HG03159 (cell line): ENCODE results near the gene ARHGAP1.

ENCODE experiments used
- ATAC-seq: cut with Tn5 transposase; IDR thresholded peaks from one replicate; pipeline ENCODE4 v1.9.1; 2021; ENCODE audit warnings: mild to moderate bottlenecking, moderate library complexity; ENCODE audit not compliant: unreplicated experiment

ARHGAP1 gene

DNA sequence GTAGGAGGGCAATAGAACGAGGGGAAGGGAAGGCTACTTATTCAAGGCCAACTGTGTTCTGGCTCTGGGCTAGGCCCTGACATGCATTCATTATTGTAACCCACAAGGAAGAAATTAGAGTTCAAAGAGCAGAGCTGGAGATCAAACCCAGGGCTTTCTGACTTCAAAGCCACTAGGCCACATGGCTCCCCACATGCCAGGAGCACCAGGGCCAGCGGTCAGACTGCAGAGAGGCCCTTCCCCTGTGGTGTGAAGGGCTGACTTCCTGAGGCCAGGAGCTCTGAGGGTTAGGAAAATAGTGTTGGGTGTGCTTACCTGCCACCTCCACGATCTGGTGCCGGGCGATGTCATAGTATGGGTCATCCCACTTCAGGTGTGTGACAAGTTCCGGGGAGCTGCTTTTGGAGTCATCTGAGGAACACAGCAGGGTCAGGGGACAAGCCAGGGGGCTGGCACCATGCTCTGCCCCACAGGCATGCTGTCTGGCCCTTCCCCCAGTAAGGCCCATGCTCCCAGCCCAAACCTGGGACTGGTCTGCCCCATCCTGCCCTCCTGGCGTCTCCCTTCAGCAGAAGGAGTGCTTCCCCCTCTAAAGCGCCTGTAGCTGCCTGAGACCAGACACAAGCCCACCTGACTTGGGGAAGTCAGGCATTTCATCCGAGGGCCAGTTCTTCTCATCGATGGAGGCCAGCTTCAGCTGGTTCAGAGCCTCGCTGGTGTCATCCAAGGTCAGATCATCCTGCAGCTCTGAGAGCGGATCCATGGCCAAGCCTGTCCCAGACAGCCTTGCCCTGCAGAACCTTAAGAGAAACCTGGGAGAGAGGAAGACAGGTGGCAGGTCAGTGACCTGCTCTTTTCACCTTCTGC is 4.8 kb downstream of the ARHGAP1 start:
- ATAC-seq = no peak

DNA sequence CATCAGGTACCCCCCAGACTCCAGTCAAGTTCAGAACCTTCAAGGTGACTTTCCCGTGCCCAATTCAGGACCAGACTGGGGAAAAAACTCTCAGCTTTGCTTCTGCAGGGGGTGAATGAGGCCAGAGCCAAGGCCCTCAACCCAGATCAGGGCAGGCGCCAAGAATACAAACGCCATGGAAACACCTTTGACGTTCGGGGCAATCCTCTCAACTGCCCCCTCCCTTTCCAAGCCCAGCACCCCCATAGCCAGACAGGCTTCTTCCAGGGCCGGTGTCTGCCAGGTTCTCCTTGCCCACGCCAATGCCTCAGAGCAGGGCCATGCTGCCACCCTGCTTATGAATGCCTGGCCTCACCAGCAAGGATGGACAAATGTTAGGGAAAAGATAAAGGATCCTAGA is 5.8 kb downstream of the ARHGAP1 start:
- ATAC-seq = no peak

DNA sequence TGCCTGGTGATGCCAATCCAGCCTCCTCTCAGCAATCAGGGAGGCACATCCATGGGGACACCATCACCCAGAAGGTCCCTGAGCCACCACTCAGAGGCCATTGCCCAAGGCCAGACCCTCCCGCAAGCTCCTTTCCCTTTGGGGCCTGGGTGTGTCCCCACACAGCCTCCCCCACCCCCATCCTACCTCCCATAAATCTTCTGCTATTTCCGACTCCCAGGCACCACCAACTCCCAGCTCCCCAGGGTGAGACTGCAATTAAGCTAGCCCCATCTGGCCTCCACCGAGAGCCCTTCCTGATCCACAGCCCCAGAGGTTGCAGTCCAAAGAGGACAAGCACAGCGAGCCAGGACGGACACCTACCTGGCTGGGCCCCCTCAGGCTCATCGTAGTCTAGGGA is 6.3 kb downstream of the ARHGAP1 start:
- no peak for ATAC-seq

DNA sequence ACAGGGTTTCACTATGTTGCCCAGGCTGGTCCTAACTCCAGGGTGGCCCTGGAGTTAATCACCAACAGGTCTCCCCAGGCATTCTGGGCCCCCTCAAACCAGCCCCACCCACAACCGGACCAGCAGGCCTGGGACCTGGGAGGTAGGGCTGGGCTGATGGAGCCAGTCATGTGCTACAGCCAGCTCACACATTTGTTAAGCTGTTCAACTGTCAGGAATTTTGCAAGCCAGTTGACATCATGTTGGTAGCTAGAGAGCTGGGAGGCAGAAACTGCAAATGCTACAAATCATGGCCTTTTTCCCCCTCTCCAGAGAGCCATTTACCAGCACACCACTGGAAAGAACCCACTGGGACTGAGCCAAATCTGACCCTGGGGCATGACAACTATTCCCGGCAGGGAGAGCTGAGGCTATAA is 6.8 kb downstream of the ARHGAP1 start:
- no peak for ATAC-seq

DNA sequence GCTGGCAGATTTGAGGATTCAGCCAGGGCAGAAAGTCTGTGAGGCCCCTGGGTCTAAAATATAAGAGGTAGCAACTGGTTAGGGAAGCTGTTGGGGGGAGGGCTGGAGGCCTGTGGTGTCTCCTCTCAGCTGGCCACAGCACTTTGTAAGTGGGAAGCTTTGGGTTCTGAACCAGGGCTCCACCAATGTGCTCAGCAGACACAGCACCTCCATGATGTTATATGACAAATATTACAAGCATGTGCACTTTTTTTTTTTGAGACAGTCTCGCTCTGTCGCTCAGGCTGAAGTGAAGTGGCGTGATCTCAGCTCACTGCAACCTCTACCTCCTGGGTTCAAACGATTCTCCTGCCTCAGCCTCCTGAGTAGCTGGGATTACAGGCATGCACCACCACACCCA is 8.0 kb downstream of the ARHGAP1 start:
- no peak for ATAC-seq

DNA sequence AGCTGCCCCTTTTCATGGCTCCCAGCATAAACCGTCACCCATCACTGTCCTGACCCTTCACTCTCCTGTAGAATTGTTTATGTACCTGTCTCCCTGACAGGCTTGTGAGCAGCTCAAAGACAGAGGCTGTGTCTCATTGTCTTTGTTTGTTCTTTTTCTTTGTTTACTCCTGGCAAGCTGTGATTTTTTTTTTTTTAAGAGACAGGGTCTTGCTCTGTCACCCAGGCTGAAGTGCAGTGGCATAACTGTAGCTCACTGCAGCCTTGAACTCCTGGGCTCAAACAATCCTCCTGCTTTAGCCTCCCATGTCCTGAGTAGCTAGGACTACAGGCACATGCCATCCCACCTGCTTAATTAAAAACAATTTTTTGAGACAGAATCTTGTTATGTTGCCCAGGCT is 9.7 kb downstream of the ARHGAP1 start:
- no peak for ATAC-seq

DNA sequence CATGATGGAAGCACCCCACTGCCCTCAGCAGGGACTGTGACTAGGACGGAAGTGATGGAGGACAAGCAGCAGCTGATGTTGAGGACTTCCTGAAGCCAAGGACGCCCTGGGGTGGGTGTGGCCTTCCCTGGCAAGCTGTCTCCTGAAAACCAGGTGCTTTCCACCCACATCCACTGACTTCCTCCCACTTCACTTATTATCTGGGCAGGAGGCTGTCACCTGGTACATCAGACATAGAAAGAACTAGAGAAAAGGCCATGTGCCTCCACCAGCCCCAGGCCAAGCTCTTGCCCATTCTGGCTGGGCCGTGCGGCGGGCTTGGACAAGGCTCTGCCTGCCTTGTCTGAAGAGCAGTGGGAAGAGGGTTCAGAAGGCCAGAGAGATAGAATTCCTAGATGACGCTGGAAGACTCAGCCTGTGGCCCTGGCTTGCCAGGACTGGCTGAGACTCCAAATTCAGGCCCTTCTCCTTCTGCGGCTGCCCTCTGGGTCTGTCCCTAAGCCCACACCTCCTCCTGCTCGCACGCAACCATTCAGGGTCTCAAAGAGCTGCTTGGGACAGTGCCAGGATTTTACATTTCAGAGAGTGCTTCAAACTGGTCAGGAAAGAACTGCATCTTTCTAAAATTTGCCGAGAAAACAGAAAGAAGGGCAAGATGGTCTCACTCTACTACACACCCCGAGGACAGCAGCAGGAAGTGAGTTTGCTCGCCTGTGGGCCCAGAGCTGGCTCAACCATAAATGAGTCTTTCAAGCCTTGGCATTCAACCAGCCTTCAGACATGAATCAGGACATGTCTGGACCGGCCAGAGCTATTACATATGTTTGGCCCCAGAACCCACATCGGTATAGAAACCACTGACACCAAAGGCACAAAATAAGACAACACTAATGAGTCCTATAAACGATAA is 13.3 kb downstream of the ARHGAP1 start:
- no peak for ATAC-seq

DNA sequence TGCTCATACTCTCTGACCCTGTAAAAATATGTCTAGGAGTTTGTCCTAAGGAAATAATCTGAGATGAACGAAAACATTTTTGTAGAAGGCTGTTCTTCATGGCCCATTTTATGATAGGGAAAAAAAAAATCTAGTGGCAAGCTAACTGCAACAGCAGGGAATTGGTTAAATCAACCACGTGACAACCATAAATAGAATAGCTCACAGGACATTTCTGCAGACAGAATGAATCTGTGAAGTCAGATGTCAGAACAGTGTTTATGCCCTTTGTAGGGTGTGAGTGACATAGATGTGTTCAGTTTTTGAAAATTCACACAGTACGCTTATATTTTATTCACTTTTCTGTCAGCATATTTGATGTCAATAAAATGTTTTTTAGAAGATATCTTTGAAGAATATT is 16.1 kb downstream of the ARHGAP1 start:
- no peak for ATAC-seq

DNA sequence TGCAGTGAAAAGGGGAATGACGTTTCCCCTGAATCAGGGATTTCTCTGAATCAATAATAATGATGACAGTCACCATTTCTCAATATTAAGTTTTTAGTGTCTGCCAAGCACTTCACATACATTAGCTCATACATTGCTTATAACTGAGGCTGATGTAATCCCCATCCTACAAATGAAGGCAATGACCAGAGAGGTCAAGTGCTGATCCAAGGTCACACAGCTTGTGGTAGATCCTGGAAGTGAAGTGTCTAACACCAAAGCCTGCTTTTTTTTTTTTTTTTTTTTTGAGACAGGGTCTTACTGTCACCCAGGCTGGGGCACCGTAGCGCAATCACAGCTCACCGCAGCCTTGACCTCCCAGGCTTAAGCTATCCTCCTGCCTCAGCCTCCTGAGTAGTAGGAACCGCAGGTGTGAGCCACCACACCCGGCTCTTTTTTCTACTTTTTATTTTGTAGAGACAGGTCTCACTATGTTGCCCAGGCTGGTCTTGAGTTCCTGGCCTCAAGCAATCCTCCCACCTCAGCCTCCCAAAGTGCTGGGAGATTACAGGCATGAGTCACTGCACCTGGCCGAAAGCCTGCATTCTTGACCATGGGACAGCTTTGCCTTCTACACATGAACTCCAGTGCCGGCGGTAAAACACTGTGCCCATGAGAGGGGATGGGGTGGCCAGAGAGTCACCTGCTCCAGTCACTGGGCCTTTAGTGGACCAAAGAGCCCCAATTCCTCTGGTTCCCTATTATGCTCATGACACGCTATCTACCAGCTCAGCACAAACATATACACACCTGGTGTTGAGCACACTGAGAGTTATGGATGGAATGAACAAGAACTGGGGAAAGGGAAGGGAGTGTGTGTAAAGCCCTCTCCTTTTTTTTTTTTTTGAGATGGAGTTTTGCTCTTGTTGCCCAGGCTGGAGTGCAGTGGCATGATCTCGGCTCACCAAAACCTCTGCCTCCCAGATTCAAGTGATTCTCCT is 17.4 kb downstream of the ARHGAP1 start:
- ATAC-seq = no peak

DNA sequence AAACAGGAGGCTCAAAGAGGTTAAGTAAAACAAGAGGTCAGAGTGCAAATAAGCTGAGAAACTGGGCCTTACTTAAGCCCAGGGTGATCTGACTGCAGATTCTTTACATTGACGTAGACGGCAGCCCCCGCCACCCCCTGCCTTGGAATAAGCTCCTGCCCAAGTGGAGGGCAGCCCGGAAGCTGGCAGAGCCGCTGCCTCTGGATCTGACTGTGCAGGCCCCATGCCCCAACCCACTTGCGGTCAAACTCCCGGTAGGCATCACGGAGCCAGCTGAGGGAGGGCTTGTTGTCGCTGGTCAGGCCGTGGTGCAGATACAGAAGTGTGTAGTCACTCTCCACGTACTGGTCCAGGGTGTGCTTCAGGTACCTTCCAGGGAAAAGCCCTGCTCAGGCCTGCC is 18.6 kb downstream of the ARHGAP1 start:
- ATAC-seq = no peak

DNA sequence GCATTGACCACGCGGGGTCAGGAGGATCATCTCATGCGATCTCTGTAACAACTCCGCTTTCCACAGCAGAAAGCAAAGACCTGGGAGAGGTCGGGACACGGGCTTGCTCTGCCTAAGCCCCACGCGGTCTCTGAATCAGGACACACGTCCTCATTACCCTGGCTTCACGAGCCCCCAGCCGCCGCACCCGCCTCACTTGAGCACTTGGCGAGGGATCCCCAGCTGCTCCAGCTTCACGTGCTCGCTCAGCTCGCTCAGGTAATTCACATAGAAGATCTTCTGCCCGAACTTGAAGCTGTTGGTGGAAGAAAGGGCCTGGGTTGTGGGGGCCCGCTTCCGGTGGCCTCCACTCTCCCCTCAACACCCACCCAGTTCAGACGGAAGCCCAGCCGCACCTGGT is 19.6 kb downstream of the ARHGAP1 start:
- ATAC-seq = no peak

DNA sequence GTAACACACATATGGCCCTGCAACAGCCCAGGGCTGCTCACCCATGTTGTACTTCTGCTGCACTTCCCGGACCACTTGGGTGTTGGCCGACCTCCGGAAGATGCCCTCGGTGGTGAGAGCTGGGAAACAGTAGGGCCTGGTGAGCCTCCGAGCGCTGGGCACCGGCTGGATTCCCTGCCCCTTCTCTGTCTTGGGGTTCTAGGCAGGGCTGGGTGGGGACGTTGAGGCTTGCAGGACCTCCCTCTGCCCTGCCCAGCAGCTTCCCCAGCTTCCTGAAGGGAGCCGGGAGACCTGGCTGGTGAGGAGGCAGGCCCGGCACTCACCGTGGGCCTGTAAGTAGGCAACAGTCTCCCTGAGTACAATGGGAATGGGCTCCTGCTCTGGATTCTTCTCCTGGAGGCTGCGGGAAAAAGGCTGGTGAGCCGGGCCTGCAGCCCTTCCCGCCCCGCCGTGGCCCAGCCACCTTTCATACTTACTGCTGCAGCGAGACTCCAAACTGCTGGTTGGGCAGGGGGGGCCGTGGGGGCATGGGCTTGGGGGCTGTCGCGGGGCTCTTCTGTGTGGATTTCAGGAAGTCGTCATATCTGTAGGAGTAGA is 20.2 kb downstream of the ARHGAP1 start:
- no peak for ATAC-seq

DNA sequence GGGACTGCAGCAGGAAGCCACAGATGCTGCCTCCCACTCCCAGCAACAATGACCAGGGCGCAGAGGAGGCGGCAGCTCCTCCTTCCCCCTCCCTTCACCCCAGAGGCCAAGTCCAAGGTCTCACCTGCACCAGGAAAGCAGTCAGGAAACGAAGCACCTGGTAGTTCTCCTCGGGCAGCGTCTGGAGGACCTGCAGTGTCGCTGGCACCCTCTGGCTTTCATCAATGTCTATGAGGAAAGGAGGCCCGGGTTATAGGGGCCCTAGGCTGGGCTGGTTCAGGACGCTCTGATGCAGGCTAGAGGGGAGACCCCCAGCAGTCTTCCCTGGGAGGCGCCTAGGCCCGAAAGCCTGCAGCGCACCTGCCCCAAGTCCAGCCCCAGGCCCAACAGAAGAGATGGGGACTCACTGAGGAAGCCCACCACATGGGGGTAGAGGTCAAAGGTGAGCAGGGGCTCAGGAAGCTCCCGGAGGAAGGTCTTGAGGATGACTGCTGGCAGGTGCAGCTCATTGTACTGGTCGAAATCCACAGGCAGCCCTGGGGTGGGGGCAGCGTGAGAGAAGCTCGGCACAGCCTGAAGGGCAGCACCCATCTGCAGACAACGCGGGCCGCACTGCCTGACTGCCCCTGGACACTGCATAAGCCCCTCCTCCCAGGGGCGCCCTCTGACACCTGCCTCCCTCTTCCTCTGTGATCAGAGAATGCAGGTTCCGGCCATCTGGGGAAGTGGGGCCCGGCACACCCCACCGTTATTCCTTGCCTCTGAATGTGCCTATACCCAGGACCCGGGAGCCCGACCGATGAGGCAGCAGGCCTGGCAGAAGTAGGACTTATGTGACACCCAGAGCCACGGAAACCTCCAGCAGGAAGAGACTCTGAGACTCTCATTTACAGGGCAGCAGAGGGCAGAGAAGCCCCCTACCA is 20.9 kb downstream of the ARHGAP1 start:
- ATAC-seq = no peak

DNA sequence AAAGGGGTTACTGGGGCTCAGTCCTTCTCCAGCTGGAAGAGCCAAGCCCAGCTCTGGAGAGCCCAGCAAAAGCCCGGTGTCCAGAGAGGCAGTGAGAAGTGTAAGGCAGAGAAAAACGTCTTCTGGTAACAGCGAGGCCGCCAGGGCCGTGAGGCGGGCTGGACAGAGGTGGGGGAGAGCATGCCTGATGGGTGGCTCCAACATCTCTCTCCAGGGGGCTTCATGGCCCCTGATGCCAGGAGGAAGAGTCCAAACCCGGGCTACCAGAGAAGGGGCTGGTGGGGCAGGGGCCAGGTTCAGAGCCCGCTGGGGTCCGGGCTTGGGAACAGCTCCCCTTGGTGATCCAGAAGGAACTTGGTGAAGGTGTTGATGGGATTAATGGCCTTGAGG is 21.7 kb downstream of the ARHGAP1 start:
- no peak for ATAC-seq

DNA sequence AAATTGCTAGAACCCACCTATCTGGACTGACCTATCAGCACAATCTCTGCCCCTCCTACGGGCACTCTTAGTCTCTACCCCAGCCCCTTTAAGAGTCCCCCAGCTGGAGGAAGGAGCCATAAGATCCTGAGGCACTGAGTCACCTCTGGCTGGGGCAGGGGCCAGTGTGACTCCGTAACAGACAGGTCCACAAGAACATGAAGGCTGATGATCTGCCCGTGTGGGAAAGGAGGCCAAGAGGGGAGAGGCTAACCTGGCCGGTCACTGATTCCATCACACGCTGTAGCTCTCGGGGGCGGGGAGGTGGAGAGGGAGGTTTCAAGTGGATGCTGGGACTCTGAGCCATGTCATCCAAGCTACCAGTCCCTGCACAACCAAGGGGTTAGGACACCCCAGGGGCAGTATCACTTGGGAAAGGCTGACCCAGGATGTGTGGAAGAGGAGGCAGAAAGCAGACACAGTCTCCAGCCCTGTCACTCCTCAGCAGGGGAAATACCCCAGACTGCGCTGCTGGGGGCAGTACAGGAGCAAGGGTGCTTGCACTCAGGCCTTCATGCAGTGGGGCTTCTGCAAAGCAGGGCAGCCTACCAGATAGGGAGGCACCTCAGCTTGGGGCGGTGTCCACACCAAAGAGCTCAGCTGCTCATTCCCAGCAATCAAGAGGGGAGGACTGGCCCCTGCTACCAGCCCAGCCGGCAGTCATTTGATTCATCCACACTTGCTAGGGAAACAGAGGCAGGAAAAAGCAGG is 22.3 kb downstream of the ARHGAP1 start:
- ATAC-seq = no peak

DNA sequence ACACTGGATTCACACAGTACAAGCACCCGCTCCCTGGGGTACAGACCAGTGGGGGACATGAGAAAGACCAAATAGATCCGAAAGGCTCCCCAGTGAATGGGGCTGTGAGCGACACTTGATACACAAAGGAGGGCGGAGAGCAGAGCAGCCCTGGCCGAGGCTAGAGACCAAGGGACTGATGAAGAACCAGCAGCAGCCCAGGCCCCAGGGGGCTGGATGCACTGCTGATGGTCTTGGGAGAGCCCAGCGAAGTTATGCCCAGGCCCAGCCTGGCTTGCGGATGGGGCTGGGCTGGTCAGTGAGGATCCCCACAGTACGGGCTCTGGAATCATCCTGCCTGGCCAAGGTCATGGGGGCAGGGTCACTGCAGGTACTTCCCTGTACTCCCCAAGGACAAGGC is 23.2 kb downstream of the ARHGAP1 start:
- ATAC-seq = no peak

DNA sequence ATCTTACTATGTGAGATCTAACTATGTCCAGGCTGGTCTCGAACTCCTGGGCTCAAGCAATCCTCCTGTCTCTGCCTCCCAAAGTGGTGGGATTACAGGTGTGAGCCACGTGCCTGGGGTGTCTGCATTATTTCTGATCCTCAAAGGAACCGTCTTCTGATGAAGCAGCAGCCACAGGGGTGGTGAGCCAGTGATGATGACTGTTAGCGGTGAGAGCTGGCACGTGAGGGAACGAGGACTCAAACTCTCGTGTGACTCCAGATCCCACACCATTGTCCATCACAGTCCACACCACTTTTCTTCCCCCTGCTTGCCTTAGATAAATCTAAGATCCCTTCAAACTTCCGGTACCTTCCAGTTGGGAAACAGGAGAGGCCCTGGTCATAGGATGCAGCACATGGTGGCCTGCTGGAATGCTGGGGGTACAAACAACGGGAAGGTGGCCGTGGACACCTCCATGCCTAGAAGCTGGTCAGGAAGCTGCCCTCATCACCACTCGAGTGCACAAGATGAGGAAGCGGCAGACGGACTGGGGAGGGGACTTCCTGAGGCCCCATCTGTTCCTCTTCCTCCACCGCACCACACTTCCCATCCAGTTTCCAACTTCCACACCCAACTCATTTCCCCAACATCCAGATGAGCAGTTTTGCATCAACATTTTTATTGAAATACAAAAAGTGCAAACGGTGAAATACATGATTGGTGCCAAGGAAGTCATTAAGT is 23.8 kb downstream of the ARHGAP1 start:
- ATAC-seq = no peak

DNA sequence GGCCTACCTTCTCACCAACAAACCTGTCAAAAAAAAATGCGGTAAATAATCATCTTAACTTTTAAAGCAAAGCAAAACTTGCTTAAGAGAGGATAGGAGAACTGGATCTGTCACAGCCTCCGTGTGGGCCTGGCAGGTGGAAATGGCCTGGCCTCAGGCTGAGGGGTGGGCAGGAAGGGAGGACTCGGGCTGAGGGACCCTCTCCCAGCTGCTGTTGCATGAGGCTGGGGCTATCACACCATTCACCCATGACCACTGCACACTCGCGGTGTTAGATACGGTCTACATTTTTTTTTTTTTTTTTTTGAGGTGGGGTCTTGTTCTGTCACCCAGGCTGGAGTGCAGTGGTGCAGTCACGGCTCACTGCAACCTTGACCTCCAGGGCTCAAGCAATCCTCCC is 24.5 kb downstream of the ARHGAP1 start:
- ATAC-seq = no peak
